Measurements from ENCODE around the gene NXT1. TPM values are rescaled to one million over a fixed set of nuclear protein-coding genes. Genes with fewer than 3 reads are reported as not detected.

Gene NXT1
- total RNA-seq, 1 donor from 2014 or later: 17.9 TPM

DNA sequence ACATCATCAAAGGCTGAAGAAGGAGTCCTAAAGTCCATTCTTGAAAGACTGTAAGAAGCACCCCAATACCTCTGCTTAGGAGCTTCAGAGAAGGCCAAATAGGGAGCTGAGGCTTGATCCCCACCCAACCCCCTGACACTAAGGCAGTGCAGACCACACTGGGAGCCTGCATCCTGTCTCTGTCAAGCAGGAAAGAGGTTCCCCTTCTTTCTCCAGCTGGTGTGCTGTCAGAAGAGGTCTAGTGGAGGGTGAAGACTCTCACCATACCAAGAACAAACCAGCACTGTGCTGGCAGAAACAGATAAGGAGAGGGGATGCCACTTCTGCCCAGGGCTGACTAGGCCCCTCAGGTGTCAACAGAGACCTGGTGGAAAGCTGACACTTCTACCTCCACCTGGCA, 31.3 kb downstream of the NXT1 start:
- Histone ChIP-seq H3K9ac (ENCODE audit: low read length) (no peak overlapping the region), H3K4me2 (ENCODE audit: low read length) (no peak overlapping the region), H3K27ac (ENCODE audit: low read depth, low read length) (no peak overlapping the region), H3K36me3 (ENCODE audit: insufficient read depth, low read length) (peaks cover 10% of the 10 kb centered on the region), H3K27me3 (ENCODE audit: insufficient read depth, low read length) (no peaks in the 10 kb centered on the region), H3K4me3 (ENCODE audit: insufficient read depth, low read depth, low read length) (no peak overlapping the region), H2AFZ (ENCODE audit: low read depth, low read length) (no peak overlapping the region), H4K20me1 (ENCODE audit: insufficient read depth, low read length) (peaks cover 3% of the 10 kb centered on the region), H3K9me3 (ENCODE audit: insufficient read depth, low read depth, low read length) (no peaks in the 10 kb centered on the region), H3K79me2 (ENCODE audit: insufficient read depth, low read length) (peaks cover 13% of the 10 kb centered on the region), H3K4me1 (ENCODE audit: insufficient read depth, low read length) (no peaks in the 10 kb centered on the region)
- no peaks in the 10 kb centered on the region for H3K27me3 Mint-ChIP-seq (ENCODE audit: low read depth, unreplicated experiment)
- DNase-seq (ENCODE audit: low read depth) (no peak), FAIRE-seq (no peak)
- H3K36me3 Mint-ChIP-seq (ENCODE audit: low read depth, unreplicated experiment): peaks cover 18% of the 10 kb centered on the region
- no peak for TF ChIP-seq EZH2 (IDR thresholded peaks at IDR 0.05; ENCODE audit: insufficient read depth, low read length)
- TF ChIP-seq, protein P1, sequence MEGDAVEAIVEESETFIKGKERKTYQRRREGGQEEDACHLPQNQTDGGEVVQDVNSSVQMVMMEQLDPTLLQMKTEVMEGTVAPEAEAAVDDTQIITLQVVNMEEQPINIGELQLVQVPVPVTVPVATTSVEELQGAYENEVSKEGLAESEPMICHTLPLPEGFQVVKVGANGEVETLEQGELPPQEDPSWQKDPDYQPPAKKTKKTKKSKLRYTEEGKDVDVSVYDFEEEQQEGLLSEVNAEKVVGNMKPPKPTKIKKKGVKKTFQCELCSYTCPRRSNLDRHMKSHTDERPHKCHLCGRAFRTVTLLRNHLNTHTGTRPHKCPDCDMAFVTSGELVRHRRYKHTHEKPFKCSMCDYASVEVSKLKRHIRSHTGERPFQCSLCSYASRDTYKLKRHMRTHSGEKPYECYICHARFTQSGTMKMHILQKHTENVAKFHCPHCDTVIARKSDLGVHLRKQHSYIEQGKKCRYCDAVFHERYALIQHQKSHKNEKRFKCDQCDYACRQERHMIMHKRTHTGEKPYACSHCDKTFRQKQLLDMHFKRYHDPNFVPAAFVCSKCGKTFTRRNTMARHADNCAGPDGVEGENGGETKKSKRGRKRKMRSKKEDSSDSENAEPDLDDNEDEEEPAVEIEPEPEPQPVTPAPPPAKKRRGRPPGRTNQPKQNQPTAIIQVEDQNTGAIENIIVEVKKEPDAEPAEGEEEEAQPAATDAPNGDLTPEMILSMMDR (IDR thresholded peaks at IDR 0.05; ENCODE audit: insufficient read depth, low read depth, low read length): no peak
- H3K9me3 Mint-ChIP-seq (ENCODE audit: unreplicated experiment): peaks cover 2% of the 10 kb centered on the region
- H3K4me3 Mint-ChIP-seq (ENCODE audit: unreplicated experiment): no peak overlapping the region
- no peak overlapping the region for H3K27ac Mint-ChIP-seq (ENCODE audit: unreplicated experiment)
- no peaks in the 10 kb centered on the region for H3K4me1 Mint-ChIP-seq (ENCODE audit: low read depth, unreplicated experiment)

- Histone ChIP-seq H3K79me2 (ENCODE audit: insufficient read depth, low read length) (peaks cover 18% of the 10 kb centered on the region), H3K4me3 (ENCODE audit: insufficient read depth, low read depth, low read length) (no peak overlapping the region), H3K9ac (ENCODE audit: low read length) (no peak overlapping the region), H3K27ac (ENCODE audit: low read depth, low read length) (no peak overlapping the region), H2AFZ (ENCODE audit: low read depth, low read length) (no peak overlapping the region), H3K4me1 (ENCODE audit: insufficient read depth, low read length) (no peaks in the 10 kb centered on the region), H3K4me2 (ENCODE audit: low read length) (no peak overlapping the region), H3K36me3 (ENCODE audit: insufficient read depth, low read length) (peaks cover 11% of the 10 kb centered on the region), H3K27me3 (ENCODE audit: insufficient read depth, low read length) (no peaks in the 10 kb centered on the region), H3K9me3 (ENCODE audit: insufficient read depth, low read depth, low read length) (no peaks in the 10 kb centered on the region), H4K20me1 (ENCODE audit: insufficient read depth, low read length) (peaks cover 14% of the 10 kb centered on the region)
- peaks cover 23% of the 10 kb centered on the region for H3K36me3 Mint-ChIP-seq (ENCODE audit: low read depth, unreplicated experiment)
- no peak overlapping the region for H3K4me3 Mint-ChIP-seq (ENCODE audit: unreplicated experiment)
- no peaks in the 10 kb centered on the region for H3K27me3 Mint-ChIP-seq (ENCODE audit: low read depth, unreplicated experiment)
- no peak for FAIRE-seq
- TF ChIP-seq, protein P1 (IDR thresholded peaks at IDR 0.05; ENCODE audit: insufficient read depth, low read depth, low read length): no peak
- TF ChIP-seq EZH2 (IDR thresholded peaks at IDR 0.05; ENCODE audit: insufficient read depth, low read length): no peak
- no peak overlapping the region for H3K27ac Mint-ChIP-seq (ENCODE audit: unreplicated experiment)
- H3K9me3 Mint-ChIP-seq (ENCODE audit: unreplicated experiment): peaks cover 2% of the 10 kb centered on the region
- DNase-seq (ENCODE audit: low read depth): no peak
- peaks cover 5% of the 10 kb centered on the region for H3K4me1 Mint-ChIP-seq (ENCODE audit: low read depth, unreplicated experiment)
These were observed 35.9 kb downstream of the NXT1 start for GRCh38 chr20:23386304-23387117.

GRCh38 chr20:23387118-23387443, 36.5 kb downstream of the NXT1 start:
- Histone ChIP-seq H3K9me3 (ENCODE audit: insufficient read depth, low read depth, low read length) (no peaks in the 10 kb centered on the region), H3K36me3 (ENCODE audit: insufficient read depth, low read length) (peaks cover 11% of the 10 kb centered on the region), H4K20me1 (ENCODE audit: insufficient read depth, low read length) (peaks cover 14% of the 10 kb centered on the region), H3K4me2 (ENCODE audit: low read length) (no peak overlapping the region), H3K9ac (ENCODE audit: low read length) (no peak overlapping the region), H3K4me3 (ENCODE audit: insufficient read depth, low read depth, low read length) (no peak overlapping the region), H3K4me1 (ENCODE audit: insufficient read depth, low read length) (no peaks in the 10 kb centered on the region), H3K27ac (ENCODE audit: low read depth, low read length) (no peak overlapping the region), H3K79me2 (ENCODE audit: insufficient read depth, low read length) (peaks cover 16% of the 10 kb centered on the region), H2AFZ (ENCODE audit: low read depth, low read length) (no peak overlapping the region), H3K27me3 (ENCODE audit: insufficient read depth, low read length) (no peaks in the 10 kb centered on the region)
- Mint-ChIP-seq H3K27me3 (ENCODE audit: low read depth, unreplicated experiment) (no peaks in the 10 kb centered on the region), H3K9me3 (ENCODE audit: unreplicated experiment) (peaks cover 2% of the 10 kb centered on the region), H3K4me3 (ENCODE audit: unreplicated experiment) (no peak overlapping the region), H3K27ac (ENCODE audit: unreplicated experiment) (no peak overlapping the region), H3K4me1 (ENCODE audit: low read depth, unreplicated experiment) (peaks cover 5% of the 10 kb centered on the region), H3K36me3 (ENCODE audit: low read depth, unreplicated experiment) (peaks cover 21% of the 10 kb centered on the region)
- TF ChIP-seq EZH2 (IDR thresholded peaks at IDR 0.05; ENCODE audit: insufficient read depth, low read length): no peak
- TF ChIP-seq, protein P1 (IDR thresholded peaks at IDR 0.05; ENCODE audit: insufficient read depth, low read depth, low read length): no peak
- DNase-seq (ENCODE audit: low read depth) (no peak), FAIRE-seq (no peak)
